Measurements from ENCODE around the gene STUM.

STUM gene

DNA sequence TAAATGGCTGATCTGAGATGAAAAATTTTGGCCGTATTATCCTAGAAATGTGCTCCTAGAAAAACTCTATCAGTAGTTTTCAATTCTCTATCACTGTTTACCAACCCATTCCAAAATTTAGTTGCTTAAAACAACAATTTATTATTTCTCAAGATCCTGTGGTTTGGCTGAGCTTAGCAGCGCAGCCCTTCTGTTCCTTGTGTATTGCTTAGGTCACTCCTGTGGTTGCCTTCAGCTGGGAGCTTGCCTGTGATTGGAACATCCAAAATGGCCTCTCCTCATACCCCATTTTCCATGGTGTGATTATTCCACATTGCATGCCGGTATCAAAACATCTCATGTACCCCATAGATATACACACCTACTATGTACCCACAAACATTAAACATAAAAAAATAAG is 22.8 kb upstream of the STUM start:
- no peak overlapping the region for H3K4me3 ChIP-seq (ENCODE audit: low read depth, low read length)
- TF ChIP-seq, protein P1, sequence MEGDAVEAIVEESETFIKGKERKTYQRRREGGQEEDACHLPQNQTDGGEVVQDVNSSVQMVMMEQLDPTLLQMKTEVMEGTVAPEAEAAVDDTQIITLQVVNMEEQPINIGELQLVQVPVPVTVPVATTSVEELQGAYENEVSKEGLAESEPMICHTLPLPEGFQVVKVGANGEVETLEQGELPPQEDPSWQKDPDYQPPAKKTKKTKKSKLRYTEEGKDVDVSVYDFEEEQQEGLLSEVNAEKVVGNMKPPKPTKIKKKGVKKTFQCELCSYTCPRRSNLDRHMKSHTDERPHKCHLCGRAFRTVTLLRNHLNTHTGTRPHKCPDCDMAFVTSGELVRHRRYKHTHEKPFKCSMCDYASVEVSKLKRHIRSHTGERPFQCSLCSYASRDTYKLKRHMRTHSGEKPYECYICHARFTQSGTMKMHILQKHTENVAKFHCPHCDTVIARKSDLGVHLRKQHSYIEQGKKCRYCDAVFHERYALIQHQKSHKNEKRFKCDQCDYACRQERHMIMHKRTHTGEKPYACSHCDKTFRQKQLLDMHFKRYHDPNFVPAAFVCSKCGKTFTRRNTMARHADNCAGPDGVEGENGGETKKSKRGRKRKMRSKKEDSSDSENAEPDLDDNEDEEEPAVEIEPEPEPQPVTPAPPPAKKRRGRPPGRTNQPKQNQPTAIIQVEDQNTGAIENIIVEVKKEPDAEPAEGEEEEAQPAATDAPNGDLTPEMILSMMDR (IDR thresholded peaks at IDR 0.05; ENCODE audit: control insufficient read depth, extremely low read depth, insufficient read depth), result no peak
- DNase-seq (ENCODE audit: low read depth), result no peak

- no peak for DNase-seq (ENCODE audit: low read depth)
- H3K4me3 ChIP-seq (ENCODE audit: low read depth, low read length), result no peak overlapping the region
- TF ChIP-seq, protein P1 (IDR thresholded peaks at IDR 0.05; ENCODE audit: control insufficient read depth, extremely low read depth, insufficient read depth), result no peak
These were observed 21.6 kb upstream of the STUM start for GRCh38 chr1:226526801-226527595.

DNA sequence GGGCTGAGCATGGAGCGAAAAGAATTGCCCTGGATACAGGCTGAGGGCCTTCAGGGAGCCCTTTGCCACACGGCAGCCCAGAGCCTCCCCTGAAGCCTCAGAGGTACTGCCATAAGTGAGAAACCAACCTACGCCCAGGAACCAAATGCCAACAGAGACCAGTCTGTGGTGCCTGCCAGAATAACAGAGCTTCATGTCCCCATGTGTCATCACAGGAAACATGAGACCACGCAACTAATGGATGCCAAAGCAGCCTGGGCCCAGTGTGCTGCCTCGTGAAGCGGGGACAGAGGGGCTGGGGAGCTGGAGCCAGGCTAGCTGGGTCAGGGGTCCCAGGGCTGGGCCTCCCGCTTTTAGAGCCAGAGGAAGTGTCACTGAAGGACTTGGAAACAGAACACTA is 18.7 kb upstream of the STUM start:
- no peak for DNase-seq (ENCODE audit: low read depth)
- TF ChIP-seq, protein P1 (IDR thresholded peaks at IDR 0.05; ENCODE audit: control insufficient read depth, extremely low read depth, insufficient read depth), result no peak
- no peak overlapping the region for H3K4me3 ChIP-seq (ENCODE audit: low read depth, low read length)

DNA sequence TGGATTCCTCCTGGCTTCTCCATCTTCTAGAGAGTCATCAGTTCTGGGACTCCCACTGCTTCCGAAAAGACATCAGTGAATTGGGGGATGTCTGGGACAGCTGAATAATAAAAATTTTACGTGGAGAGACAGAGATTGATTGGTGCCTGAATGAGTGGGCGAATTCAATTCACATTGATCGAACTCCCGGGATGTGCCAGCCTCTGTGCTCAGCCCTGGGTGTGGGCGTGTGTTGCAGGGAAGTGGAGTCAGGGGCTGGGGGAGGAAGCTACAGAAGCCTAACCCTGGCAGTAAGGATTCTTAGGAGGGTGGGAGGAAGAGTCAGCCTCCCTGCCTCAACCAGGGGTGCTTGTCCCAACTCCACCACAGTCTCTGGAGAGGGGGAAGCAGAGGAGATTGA is 18.0 kb upstream of the STUM start:
- no peak overlapping the region for H3K4me3 ChIP-seq (ENCODE audit: low read depth, low read length)
- TF ChIP-seq, protein P1 (IDR thresholded peaks at IDR 0.05; ENCODE audit: control insufficient read depth, extremely low read depth, insufficient read depth), result no peak
- DNase-seq (ENCODE audit: low read depth), result no peak

- DNase-seq (ENCODE audit: low read depth), result no peak
- no peak overlapping the region for H3K4me3 ChIP-seq (ENCODE audit: low read depth, low read length)
- TF ChIP-seq, protein P1 (IDR thresholded peaks at IDR 0.05; ENCODE audit: control insufficient read depth, extremely low read depth, insufficient read depth), result no peak
These were observed 17.0 kb upstream of the STUM start for GRCh38 chr1:226531360-226532093.

GRCh38 chr1:226532553-226532952 is 16.0 kb upstream of the STUM start:
- H3K4me3 ChIP-seq (ENCODE audit: low read depth, low read length), result no peak overlapping the region
- TF ChIP-seq, protein P1 (IDR thresholded peaks at IDR 0.05; ENCODE audit: control insufficient read depth, extremely low read depth, insufficient read depth), result no peak
- DNase-seq (ENCODE audit: low read depth), result no peak

Measured in LNCaP clone FGC (cell line).